Cardiac muscle cell (in vitro differentiated cells and primary cell): ENCODE results near the gene CDH4. TPM values are rescaled to one million over a fixed set of nuclear protein-coding genes. Genes with fewer than 3 reads are reported as not detected.

Experiments used
- DNase-seq, 2 donors: peaks; one replicate each; pipeline versions ENCODE4 v3.0.0 to v3.0.0-alpha.2; 2010 to 2017; ENCODE audit warnings: low read depth in 1 of 2, low spot score in 1 of 2
- H3K27ac ChIP-seq: fragments of 200-600 bp; sonication (generic); 2 replicates; pipeline ENCODE4 v1.5.1; 2016
- H3K27me3 ChIP-seq: fragments of 200-600 bp; sonication (generic); 2 replicates; pipeline ENCODE4 v1.6.0; 2016; ENCODE audit warnings: control low read depth
- H3K36me3 ChIP-seq: fragments of 200-600 bp; sonication (generic); 2 replicates; pipeline ENCODE4 v1.5.1; 2016; ENCODE audit warnings: control low read depth
- H3K4me1 ChIP-seq: fragments of 200-600 bp; sonication (generic); 2 replicates; pipeline ENCODE4 v1.8.1; 2017; ENCODE audit warnings: low read depth, mild to moderate bottlenecking, mixed run types
- H3K4me3 ChIP-seq: fragments of 200-600 bp; sonication (generic); 2 replicates; pipeline ENCODE4 v1.5.1; 2016; ENCODE audit warnings: mild to moderate bottlenecking
- H3K9me3 ChIP-seq: fragments of 200-600 bp; sonication (generic); 2 replicates; pipeline ENCODE4 v1.5.1; 2017; ENCODE audit warnings: low read depth, mild to moderate bottlenecking, control low read depth
- CTCF ChIP-seq: IDR thresholded peaks from 2 replicates; pipeline ENCODE4 v1.5.1; 2012; ENCODE audit warnings: low read depth, mild to moderate bottlenecking, low read length
- polyA plus RNA-seq: library from polyadenylated mRNA; unstranded; fragments of >200 nt; fragmentation: Nextera tagmentation; extraction: Ambion mirVana; gene quantifications from 2 replicates; pipeline ENCODE4 v1.2.1, GENCODE V29; 2016
- total RNA-seq: library from RNA; depleted of rRNA; stranded (reverse); fragments of >200 nt; gene quantifications from 2 replicates; pipeline ENCODE4 v1.2.3, GENCODE V29; 2016

The CDH4 gene
- total and polyA plus RNA-seq, 2 experiments from 2014 or later = 0.43 to 0.80 TPM

GRCh38 chr20:61416546-61416945 lies 164.5 kb downstream of the CDH4 start:
- DNase-seq = no peak

DNA sequence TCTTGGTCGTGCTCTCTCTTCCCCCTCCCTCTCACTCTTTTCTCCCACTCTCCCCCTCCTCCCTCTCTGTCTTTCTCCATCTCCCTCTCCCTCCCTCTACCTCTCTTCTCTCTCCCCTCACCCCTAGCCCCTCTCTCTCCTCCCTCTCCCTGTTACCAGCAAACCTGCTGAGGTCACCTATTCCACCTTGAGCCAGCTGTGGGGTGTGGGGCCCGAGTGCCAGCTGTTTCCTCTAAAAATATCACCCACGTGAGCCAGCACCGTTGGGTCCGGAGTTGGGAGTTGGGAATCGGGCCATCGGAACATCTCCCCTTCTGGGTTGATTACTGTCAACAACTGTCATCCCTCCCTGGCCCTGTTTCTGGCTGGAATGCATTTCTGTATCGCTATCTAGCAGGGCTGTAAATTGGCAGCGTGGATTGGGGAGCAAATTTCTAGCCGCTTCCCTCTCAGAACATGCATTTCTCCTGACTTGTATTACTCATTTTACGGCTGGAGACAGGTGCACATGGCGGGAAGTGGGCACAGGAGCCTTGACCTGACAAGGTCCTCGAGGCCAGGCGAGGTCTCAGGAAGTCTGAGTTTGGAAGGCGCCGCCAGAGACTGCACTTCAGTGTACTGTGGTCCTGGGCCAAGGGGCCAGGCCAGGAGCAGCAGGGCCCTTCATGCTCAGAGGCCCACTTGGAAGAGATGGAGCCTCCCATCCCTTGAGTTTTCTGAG lies 165.3 kb downstream of the CDH4 start:
- Histone ChIP-seq H3K27ac (no peak overlapping the region), H3K36me3 (no peaks in the 10 kb centered on the region), H3K27me3 (no peaks in the 10 kb centered on the region), H3K4me3 (no peak overlapping the region), H3K4me1 (no peaks in the 10 kb centered on the region), H3K9me3 (no peaks in the 10 kb centered on the region)
- TF ChIP-seq CTCF = no peak
- no peak for DNase-seq

More at GRCh38 chr20:61416546-61416945, 164.5 kb downstream of the CDH4 start:
- Histone ChIP-seq H3K27ac (no peak overlapping the region), H3K36me3 (no peaks in the 10 kb centered on the region), H3K27me3 (no peaks in the 10 kb centered on the region), H3K4me3 (no peak overlapping the region), H3K4me1 (no peaks in the 10 kb centered on the region), H3K9me3 (no peaks in the 10 kb centered on the region)
- no peak for TF ChIP-seq CTCF

- H3K4me1 ChIP-seq = no peaks in the 10 kb centered on the region
- H3K9me3 ChIP-seq = no peaks in the 10 kb centered on the region
- H3K36me3 ChIP-seq = no peaks in the 10 kb centered on the region
- DNase-seq = no peak
- H3K27ac ChIP-seq = no peak overlapping the region
- no peak overlapping the region for H3K4me3 ChIP-seq
- H3K27me3 ChIP-seq = no peaks in the 10 kb centered on the region
- TF ChIP-seq CTCF = no peak
These were observed 166.9 kb downstream of the CDH4 start for GRCh38 chr20:61419010-61419409.

- no peaks in the 10 kb centered on the region for H3K9me3 ChIP-seq
- H3K36me3 ChIP-seq = no peaks in the 10 kb centered on the region
- H3K4me3 ChIP-seq = no peak overlapping the region
- H3K27me3 ChIP-seq = no peaks in the 10 kb centered on the region
- no peaks in the 10 kb centered on the region for H3K4me1 ChIP-seq
- H3K27ac ChIP-seq = no peak overlapping the region
- no peak for DNase-seq
- no peak for TF ChIP-seq CTCF
These were observed 167.4 kb downstream of the CDH4 start for GRCh38 chr20:61419501-61419900.

GRCh38 chr20:61420056-61420455 lies 168.0 kb downstream of the CDH4 start:
- DNase-seq = no peak
- H3K9me3 ChIP-seq = no peaks in the 10 kb centered on the region

More at GRCh38 chr20:61420056-61420455, 168.0 kb downstream of the CDH4 start:
- no peaks in the 10 kb centered on the region for H3K27me3 ChIP-seq
- no peaks in the 10 kb centered on the region for H3K4me1 ChIP-seq
- no peaks in the 10 kb centered on the region for H3K36me3 ChIP-seq
- TF ChIP-seq CTCF = no peak
- no peak overlapping the region for H3K4me3 ChIP-seq
- no peak overlapping the region for H3K27ac ChIP-seq
